ENCODE results near the gene FGF2.

The FGF2 gene

DNA sequence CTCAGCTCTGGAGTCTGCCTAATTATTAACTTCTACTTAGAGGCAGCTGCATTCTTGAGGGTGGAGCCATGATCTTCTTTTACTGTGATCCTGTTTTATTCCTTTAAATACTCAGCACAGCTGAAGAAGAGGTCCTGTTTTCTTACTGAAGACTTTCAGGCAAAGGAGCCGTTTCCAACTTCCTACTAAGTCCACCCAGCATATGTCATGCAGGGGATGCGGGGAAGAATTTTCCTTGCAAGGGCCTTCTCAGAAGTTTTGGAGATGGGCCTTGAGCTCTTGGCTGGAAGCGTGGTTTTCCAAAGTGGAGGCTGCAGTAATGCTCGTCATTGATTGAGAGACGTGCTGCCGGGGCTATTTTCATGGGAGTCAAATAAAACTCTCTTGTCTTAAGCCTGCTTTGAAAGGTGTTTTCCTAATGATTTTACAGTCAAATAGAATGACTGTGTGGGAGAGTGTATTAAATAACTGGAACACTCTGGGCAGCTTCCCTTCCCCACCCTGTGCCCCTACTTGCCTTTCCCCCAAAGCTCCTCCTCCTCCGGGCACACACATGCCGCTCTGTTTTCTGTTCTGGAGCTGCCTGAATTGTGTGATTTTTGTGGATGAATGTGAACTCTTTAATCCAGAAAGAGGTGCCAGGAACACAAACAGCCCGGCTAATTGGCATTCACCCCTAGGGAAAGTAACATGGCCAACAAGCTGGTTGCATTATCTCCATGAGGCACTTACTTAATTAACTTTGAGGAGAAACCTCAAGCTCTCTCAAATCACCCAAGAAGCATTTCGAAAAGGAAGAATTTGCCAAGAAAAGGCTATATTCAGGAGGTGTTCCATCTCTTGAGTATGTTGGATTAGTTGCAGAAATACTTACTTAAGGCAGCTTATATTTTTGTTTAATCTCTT is 28.1 kb downstream of the FGF2 start:
- TF ChIP-seq, protein P1, sequence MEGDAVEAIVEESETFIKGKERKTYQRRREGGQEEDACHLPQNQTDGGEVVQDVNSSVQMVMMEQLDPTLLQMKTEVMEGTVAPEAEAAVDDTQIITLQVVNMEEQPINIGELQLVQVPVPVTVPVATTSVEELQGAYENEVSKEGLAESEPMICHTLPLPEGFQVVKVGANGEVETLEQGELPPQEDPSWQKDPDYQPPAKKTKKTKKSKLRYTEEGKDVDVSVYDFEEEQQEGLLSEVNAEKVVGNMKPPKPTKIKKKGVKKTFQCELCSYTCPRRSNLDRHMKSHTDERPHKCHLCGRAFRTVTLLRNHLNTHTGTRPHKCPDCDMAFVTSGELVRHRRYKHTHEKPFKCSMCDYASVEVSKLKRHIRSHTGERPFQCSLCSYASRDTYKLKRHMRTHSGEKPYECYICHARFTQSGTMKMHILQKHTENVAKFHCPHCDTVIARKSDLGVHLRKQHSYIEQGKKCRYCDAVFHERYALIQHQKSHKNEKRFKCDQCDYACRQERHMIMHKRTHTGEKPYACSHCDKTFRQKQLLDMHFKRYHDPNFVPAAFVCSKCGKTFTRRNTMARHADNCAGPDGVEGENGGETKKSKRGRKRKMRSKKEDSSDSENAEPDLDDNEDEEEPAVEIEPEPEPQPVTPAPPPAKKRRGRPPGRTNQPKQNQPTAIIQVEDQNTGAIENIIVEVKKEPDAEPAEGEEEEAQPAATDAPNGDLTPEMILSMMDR (IDR thresholded peaks at IDR 0.05): no peak
- Histone ChIP-seq H3K4me2 (ENCODE audit: low read length) (no peak overlapping the region), H3K27ac (no peak overlapping the region), H2AFZ (no peak overlapping the region), H3K27me3 (ENCODE audit: control insufficient read depth, insufficient read depth, low read length) (no peaks in the 10 kb centered on the region), H3K4me3 (ENCODE audit: low read depth, low read length) (no peak overlapping the region), H3K9ac (no peak overlapping the region), H3K4me1 (no peaks in the 10 kb centered on the region), H3K36me3 (ENCODE audit: control insufficient read depth, insufficient read depth, low read length) (no peaks in the 10 kb centered on the region), H3K9me3 (ENCODE audit: control insufficient read depth, low read length) (no peaks in the 10 kb centered on the region), H3K79me2 (no peaks in the 10 kb centered on the region)

DNA sequence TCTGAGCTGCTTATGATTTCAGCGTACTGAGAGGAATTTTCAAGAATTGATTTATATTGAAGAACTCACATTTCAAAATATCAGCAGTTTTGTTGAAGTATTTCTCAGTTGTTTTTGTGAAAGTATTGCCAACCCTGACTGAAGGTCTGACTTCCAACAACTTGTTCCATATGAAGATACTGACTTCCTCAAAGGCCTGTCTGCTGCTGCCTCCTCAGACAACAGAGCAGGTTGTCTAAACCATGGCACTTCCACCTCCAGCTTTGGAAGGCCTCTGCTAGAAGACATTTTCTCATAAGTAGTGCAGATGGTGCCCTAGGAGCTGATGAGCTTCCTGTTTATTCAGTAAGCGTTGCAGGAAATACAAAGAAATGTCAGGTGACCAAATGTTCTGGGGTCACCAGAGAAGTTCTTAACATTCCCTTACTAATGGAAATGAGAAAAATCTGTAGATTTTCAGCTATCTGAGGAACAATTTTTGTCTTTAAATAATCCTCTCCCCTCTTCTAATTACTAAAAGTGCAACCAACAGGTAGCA is 28.8 kb downstream of the FGF2 start:
- TF ChIP-seq, protein P1 (IDR thresholded peaks at IDR 0.05): no peak
- Histone ChIP-seq H3K27me3 (ENCODE audit: control insufficient read depth, insufficient read depth, low read length) (no peaks in the 10 kb centered on the region), H3K79me2 (no peaks in the 10 kb centered on the region), H3K9me3 (ENCODE audit: control insufficient read depth, low read length) (no peaks in the 10 kb centered on the region), H3K36me3 (ENCODE audit: control insufficient read depth, insufficient read depth, low read length) (no peaks in the 10 kb centered on the region), H3K9ac (no peak overlapping the region), H3K4me3 (ENCODE audit: low read depth, low read length) (no peak overlapping the region), H3K4me2 (ENCODE audit: low read length) (no peak overlapping the region), H3K4me1 (no peaks in the 10 kb centered on the region), H3K27ac (no peak overlapping the region), H2AFZ (no peak overlapping the region)

DNA sequence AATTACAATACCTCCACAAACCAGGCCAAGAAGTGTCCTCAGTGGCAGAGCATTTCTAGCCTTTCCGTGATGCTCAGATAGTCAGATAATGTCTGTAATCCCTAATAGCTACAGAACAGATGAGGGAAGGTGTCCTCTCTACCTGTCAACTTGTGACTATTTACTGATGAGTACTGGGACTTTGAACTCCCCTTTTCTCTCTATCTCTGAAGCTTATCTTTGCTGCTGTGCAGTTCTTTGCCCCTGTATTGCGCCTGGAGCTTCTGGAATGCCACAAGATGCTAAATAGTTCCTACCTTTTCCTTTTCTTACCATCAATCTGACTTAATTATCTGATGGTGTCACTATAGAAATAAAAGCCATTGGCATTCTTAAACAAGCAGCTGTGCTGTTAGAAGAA is 30.5 kb downstream of the FGF2 start:
- Histone ChIP-seq H3K9me3 (ENCODE audit: control insufficient read depth, low read length) (no peaks in the 10 kb centered on the region), H3K79me2 (no peaks in the 10 kb centered on the region), H3K27ac (no peak overlapping the region), H3K9ac (no peak overlapping the region), H3K4me1 (no peaks in the 10 kb centered on the region), H2AFZ (no peak overlapping the region), H3K4me2 (ENCODE audit: low read length) (no peak overlapping the region), H3K27me3 (ENCODE audit: control insufficient read depth, insufficient read depth, low read length) (no peaks in the 10 kb centered on the region), H3K36me3 (ENCODE audit: control insufficient read depth, insufficient read depth, low read length) (no peaks in the 10 kb centered on the region), H3K4me3 (ENCODE audit: low read depth, low read length) (no peak overlapping the region)
- TF ChIP-seq, protein P1 (IDR thresholded peaks at IDR 0.05): no peak

DNA sequence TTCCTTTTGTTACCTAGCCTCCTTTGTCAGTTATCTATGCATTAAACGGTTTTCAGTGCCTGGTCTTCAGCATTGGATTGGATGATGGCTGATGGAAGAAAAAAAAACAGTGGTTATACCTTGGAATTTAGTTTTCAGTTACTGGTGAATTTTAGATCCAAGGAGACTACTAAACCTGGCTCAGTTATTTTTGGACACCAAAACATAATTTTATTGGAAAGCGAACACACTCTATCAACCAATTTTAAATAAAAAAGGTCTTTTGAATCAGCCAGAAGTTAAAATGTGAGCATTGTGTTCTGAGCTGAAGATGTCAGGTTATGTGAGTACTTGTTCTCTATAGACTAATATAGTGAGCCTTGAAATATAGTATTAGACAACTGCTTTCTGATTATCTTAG is 32.1 kb downstream of the FGF2 start:
- Histone ChIP-seq H3K27me3 (ENCODE audit: control insufficient read depth, insufficient read depth, low read length) (no peaks in the 10 kb centered on the region), H3K4me2 (ENCODE audit: low read length) (no peak overlapping the region), H3K27ac (no peak overlapping the region), H3K79me2 (no peaks in the 10 kb centered on the region), H3K4me3 (ENCODE audit: low read depth, low read length) (no peak overlapping the region), H2AFZ (no peak overlapping the region), H3K4me1 (no peaks in the 10 kb centered on the region), H3K9me3 (ENCODE audit: control insufficient read depth, low read length) (no peaks in the 10 kb centered on the region), H3K36me3 (ENCODE audit: control insufficient read depth, insufficient read depth, low read length) (no peaks in the 10 kb centered on the region), H3K9ac (no peak overlapping the region)
- TF ChIP-seq, protein P1 (IDR thresholded peaks at IDR 0.05): no peak

All from parathyroid adenoma (tissue), 2 donors.